ENCODE results near the gene DUXB. TPM values are rescaled to one million over a fixed set of nuclear protein-coding genes. Genes with fewer than 3 reads are reported as not detected.

The DUXB gene
- total RNA-seq, 4 donors from 2014 or later, result not detected

- WGBS, 2 donors, result 89 to 90% methylated on average over 4 of the region's 4 CpGs
Measured at GRCh38 chr16:75676909-75677308, 24.4 kb downstream of the DUXB start, which contains the start of gene CPHXL2. Gene CPHXL2 (minus strand): TSS chr16:75677009. CDS start chr16:75676999, 10 bp downstream.

GRCh38 chr16:75667503-75667902 lies 33.8 kb downstream of the DUXB start:
- H3K27me3 ChIP-seq, result no peaks in the 10 kb centered on the region
- H3K27ac ChIP-seq, result no peak overlapping the region
- DNase-seq (ENCODE audit: low spot score in 2 of 2), result no peak
- no peaks in the 10 kb centered on the region for H3K9me3 ChIP-seq
- peaks cover 0 to 4% (median 0%) of the 10 kb centered on the region in 3 donors for H3K36me3 ChIP-seq
- no peak overlapping the region for H3K4me3 ChIP-seq
- H3K4me1 ChIP-seq, result no peaks in the 10 kb centered on the region
- TF ChIP-seq CTCF (IDR thresholded peaks at IDR 0.05) (no peak), EP300 (IDR thresholded peaks at IDR 0.05) (no peak), POLR2A (IDR thresholded peaks at IDR 0.05) (no peak)

More at GRCh38 chr16:75676909-75677308, 24.4 kb downstream of the DUXB start, which contains the start of gene CPHXL2:
- H3K36me3 ChIP-seq, result no peaks in the 10 kb centered on the region
- H3K4me3 ChIP-seq, result no peak within 1 kb of the TSS
- TF ChIP-seq CTCF (IDR thresholded peaks at IDR 0.05) (no peak), EP300 (IDR thresholded peaks at IDR 0.05) (no peak), POLR2A (IDR thresholded peaks at IDR 0.05) (no peak)
- H3K27me3 ChIP-seq, result no peaks in the 10 kb centered on the region
- no peaks in the 10 kb centered on the region for H3K9me3 ChIP-seq
- no peak within 1 kb of the TSS for H3K27ac ChIP-seq
- peaks cover 0 to 10% (median 0%) of the 10 kb centered on the region in 4 donors for H3K4me1 ChIP-seq
- DNase-seq (ENCODE audit: low spot score in 2 of 2), result no peak

GRCh38 chr16:75660726-75661302 lies 40.4 kb downstream of the DUXB start:
- peaks cover 0 to 8% (median 0%) of the 10 kb centered on the region in 4 donors for H3K4me1 ChIP-seq
- TF ChIP-seq POLR2A (IDR thresholded peaks at IDR 0.05) (no peak), CTCF (IDR thresholded peaks at IDR 0.05) (no peak), EP300 (IDR thresholded peaks at IDR 0.05) (no peak)
- H3K27ac ChIP-seq, result no peak overlapping the region
- H3K27me3 ChIP-seq, result no peaks in the 10 kb centered on the region
- H3K36me3 ChIP-seq, result peaks cover 0 to 62% (median 8%) of the 10 kb centered on the region in 3 donors
- no peaks in the 10 kb centered on the region for H3K9me3 ChIP-seq
- no peak for DNase-seq (ENCODE audit: low spot score in 2 of 2)
- WGBS, 2 donors, result 73 to 81% methylated on average over 4 of the region's 4 CpGs
- no peak overlapping the region for H3K4me3 ChIP-seq

- no peak for DNase-seq (ENCODE audit: low spot score in 2 of 2)
- Histone ChIP-seq H3K36me3 (peaks cover 0 to 67% (median 13%) of the 10 kb centered on the region in 3 donors), H3K9me3 (no peaks in the 10 kb centered on the region), H3K4me1 (peaks cover 0 to 8% (median 0%) of the 10 kb centered on the region in 4 donors), H3K4me3 (no peak overlapping the region), H3K27ac (no peak overlapping the region), H3K27me3 (no peaks in the 10 kb centered on the region)
- no peak for TF ChIP-seq CTCF (IDR thresholded peaks at IDR 0.05)
- TF ChIP-seq EP300 (IDR thresholded peaks at IDR 0.05), result no peak
- TF ChIP-seq POLR2A (IDR thresholded peaks at IDR 0.05), result no peak
- WGBS, 2 donors, result 90 to 97% methylated on average over 6 of the region's 6 CpGs
Measured at GRCh38 chr16:75660321-75660720, 40.9 kb downstream of the DUXB start.

GRCh38 chr16:75658175-75658574 lies 43.1 kb downstream of the DUXB start:
- Histone ChIP-seq H3K4me3 (no peak overlapping the region), H3K9me3 (no peaks in the 10 kb centered on the region), H3K4me1 (peaks cover 0 to 23% (median 5%) of the 10 kb centered on the region in 4 donors), H3K27ac (no peak overlapping the region), H3K36me3 (peaks cover 0 to 80% (median 18%) of the 10 kb centered on the region in 3 donors), H3K27me3 (no peaks in the 10 kb centered on the region)
- TF ChIP-seq CTCF (IDR thresholded peaks at IDR 0.05), result no peak
- no peak for TF ChIP-seq POLR2A (IDR thresholded peaks at IDR 0.05)
- no peak for TF ChIP-seq EP300 (IDR thresholded peaks at IDR 0.05)
- no peak for DNase-seq (ENCODE audit: low spot score in 2 of 2)
- WGBS, 2 donors, result 84 to 88% methylated on average over 2 of the region's 2 CpGs

Measured in tibial nerve (tissue), 4 donors.